GM12872 (cell line): ENCODE measurements around the gene ST3GAL3.

ENCODE experiments used
- CTCF ChIP-seq: IDR thresholded peaks from 3 replicates; pipeline ENCODE4 v1.5.1; 2011; ENCODE audit warnings: low read depth, mild to moderate bottlenecking, low read length, moderate library complexity; ENCODE audit not compliant: insufficient read depth

ST3GAL3 gene

DNA sequence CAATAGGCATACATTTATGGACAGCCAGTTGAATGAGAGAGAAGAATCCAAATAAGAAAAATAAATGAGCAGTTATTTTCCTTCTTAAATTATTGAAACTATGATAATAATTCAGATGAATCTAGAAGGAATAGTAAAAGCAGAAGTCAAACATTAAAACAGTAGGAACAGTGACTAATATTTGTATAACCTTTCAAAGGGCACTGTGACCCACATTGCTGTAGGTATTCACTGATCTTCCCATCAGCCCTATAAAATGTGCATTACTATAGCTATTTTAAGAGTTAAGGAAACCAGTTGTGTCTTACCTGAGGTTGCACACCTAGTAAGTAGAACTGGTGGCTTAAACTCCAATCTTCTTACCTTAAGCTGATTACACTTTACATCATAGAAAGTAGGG lies 123.5 kb downstream of the ST3GAL3 start:
- no peak for TF ChIP-seq CTCF

GRCh38 chr1:43831851-43832250 lies 124.5 kb downstream of the ST3GAL3 start:
- no peak for TF ChIP-seq CTCF

GRCh38 chr1:43832255-43832654 lies 124.9 kb downstream of the ST3GAL3 start:
- no peak for TF ChIP-seq CTCF

DNA sequence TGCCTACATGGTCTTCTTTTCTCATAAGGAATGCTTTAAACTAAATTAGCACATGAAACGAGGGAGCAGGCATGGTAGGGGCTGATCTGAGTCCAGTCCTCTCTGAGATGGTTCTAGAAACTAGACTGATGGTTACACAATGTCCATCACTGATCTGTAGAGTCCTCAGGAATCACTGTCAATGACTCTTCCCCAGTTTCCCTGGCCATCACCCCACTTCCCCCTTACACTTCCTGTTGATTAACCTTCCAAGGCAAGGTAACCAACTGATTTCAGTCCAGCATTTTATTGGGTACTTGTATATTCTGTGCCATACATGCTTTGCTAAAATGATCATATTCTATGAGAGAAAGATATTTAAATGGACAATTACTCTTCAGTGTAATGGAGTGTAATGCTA lies 125.7 kb downstream of the ST3GAL3 start:
- TF ChIP-seq CTCF, result no peak

GRCh38 chr1:43834280-43835081 lies 127.1 kb downstream of the ST3GAL3 start:
- no peak for TF ChIP-seq CTCF

DNA sequence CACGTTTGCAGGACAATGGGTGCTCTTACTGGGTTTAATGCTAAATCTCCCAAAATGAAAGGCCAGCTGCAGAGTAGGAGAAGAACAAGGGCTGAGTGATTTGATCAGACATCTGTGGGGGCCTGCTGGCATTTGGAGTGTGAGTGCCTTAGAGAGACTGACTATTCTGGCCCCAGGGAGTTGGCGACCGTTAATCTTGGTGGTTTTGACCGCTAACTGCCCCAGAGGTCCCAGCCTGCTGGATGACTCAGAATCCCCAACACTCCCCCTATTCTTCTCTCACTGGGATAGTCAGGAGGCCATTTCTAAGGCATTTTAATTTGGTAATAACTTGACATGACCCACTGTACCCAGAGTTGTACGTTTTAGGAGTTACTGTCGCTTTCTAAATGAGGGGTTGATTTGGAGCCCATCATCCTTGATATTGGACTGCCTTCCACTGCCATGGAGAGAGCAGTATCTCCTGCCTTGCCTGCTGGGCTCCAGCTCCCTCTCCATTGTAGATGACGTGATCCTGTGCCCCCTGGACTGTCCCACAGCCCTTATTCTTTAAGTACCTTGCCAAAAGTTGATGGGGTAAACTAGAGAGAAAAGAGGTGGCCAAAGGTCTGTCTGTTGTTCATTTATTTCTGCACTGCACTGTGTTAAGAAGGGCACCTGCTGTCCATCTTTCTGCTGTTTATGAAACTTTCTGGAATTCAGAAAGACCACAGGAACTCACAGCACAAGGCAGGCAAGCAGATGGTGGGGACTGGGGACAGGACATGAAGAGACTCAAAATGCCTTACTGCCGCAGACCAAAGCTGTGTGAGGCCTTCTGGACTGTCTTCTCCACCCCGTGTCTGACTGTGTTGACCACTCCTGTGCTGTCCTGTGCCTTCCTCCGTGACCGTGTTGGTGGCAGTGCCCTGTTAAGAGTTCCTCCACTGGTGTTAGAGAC lies 128.0 kb downstream of the ST3GAL3 start:
- TF ChIP-seq CTCF, result no peak

- TF ChIP-seq CTCF, result no peak
These were observed 129.1 kb downstream of the ST3GAL3 start for GRCh38 chr1:43836267-43836951.
